ENCODE measurements around the gene RC3H1.
A peak's percentile ranks its signal among the peaks of the same experiment; 100 is the strongest.

The RC3H1 gene

DNA sequence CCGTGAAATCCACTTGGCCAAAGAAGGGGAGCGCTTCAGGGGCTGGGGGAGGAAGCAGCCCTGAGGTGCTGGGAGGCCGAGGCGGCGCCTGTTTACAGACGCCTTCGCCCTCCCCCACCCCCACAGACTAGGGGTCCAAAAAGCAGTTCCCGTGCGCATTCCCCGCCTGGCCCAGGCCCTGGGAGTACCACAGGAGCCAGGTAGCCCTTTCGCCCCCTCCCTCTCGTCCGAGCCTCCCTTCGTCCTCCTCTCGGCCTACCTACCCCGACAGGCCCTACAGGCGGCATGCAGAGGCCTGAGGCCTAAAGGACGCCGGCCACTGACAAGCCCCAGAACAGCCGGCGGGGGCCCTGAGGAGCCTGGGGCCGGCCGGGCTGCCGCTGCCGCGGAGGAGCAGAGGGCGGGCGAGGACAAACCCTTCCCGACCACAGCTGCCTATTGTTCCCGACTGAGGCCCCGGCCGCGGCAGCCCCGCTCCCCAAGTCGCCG lies 522 bp downstream of the RC3H1 start:
- Histone ChIP-seq H3K9ac (ENCODE audit: low read length) (peak overlapping the region; percentile 78), H3K36me3 (ENCODE audit: control insufficient read depth in 1 of 2, insufficient read depth in 2 of 2, low read length in 2 of 2) (peaks cover 1 to 3% of the 10 kb centered on the region in 2 experiments), H4K12ac (ENCODE audit: low read depth, low read length) (peak overlapping the region; percentile 88), H3K79me1 (ENCODE audit: low read length) (peaks cover 14% of the 10 kb centered on the region), H3K4me3 (ENCODE audit: low read depth, low read length) (peak overlapping the region; percentile 90), H3K14ac (ENCODE audit: low read length) (peak overlapping the region; percentile 91), H3K27ac (ENCODE audit: low read depth, low read length) (peak overlapping the region; percentile 73), H3K4me1 (ENCODE audit: control insufficient read depth in 1 of 2, insufficient read depth in 2 of 2, low read length in 2 of 2) (peaks cover 0 to 4% of the 10 kb centered on the region in 2 experiments), H3K4ac (ENCODE audit: low read depth, low read length) (peak overlapping the region; percentile 95), H3K23ac (ENCODE audit: low read length) (no peak overlapping the region), H3K4me2 (ENCODE audit: low read length) (peak overlapping the region; percentile 83), H3K18ac (ENCODE audit: low read length) (peak overlapping the region; percentile 87), H2BK5ac (ENCODE audit: low read depth, low read length, poor library complexity) (peak overlapping the region; percentile 70), H2BK12ac (ENCODE audit: low read length) (no peak overlapping the region), H4K91ac (ENCODE audit: low read depth, low read length) (peak overlapping the region; percentile 75), H3K79me2 (ENCODE audit: control insufficient read depth, insufficient read depth, low read length, poor library complexity) (peaks cover 19% of the 10 kb centered on the region), H2AK5ac (ENCODE audit: low read length) (peak overlapping the region; percentile 73), H2BK120ac (ENCODE audit: insufficient read depth, low read length, poor library complexity) (peak overlapping the region; percentile 54), H3K27me3 (ENCODE audit: insufficient read depth, low read length) (no peaks in the 10 kb centered on the region), H3K9me3 (ENCODE audit: insufficient read depth, low read depth, low read length) (no peaks in the 10 kb centered on the region), H4K8ac (ENCODE audit: low read depth, low read length) (peak overlapping the region; percentile 67), H2AFZ (ENCODE audit: insufficient read depth, low read length, poor library complexity) (peak overlapping the region; percentile 62)
- peak; percentile 58 to 64 for DNase-seq
- WGBS (ENCODE audit: extremely low coverage, insufficient coverage, insufficient read length): no CpG with 5 or more reads among the region's 36 CpGs

- Histone ChIP-seq H3K4ac (ENCODE audit: low read depth, low read length) (peak overlapping the region; percentile 97), H3K23ac (ENCODE audit: low read length) (no peak overlapping the region), H2BK12ac (ENCODE audit: low read length) (no peak overlapping the region), H4K8ac (ENCODE audit: low read depth, low read length) (no peak overlapping the region), H3K4me3 (ENCODE audit: low read depth, low read length) (no peak overlapping the region), H4K91ac (ENCODE audit: low read depth, low read length) (no peak overlapping the region), H3K9me3 (ENCODE audit: insufficient read depth, low read depth, low read length) (no peaks in the 10 kb centered on the region), H3K27ac (ENCODE audit: low read depth, low read length) (no peak overlapping the region), H2AK5ac (ENCODE audit: low read length) (no peak overlapping the region), H3K79me2 (ENCODE audit: control insufficient read depth, insufficient read depth, low read length, poor library complexity) (peaks cover 19% of the 10 kb centered on the region), H3K18ac (ENCODE audit: low read length) (no peak overlapping the region), H3K9ac (ENCODE audit: low read length) (no peak overlapping the region), H3K4me1 (ENCODE audit: control insufficient read depth in 1 of 2, insufficient read depth in 2 of 2, low read length in 2 of 2) (peaks cover 0 to 4% of the 10 kb centered on the region in 2 experiments), H3K14ac (ENCODE audit: low read length) (no peak overlapping the region), H3K4me2 (ENCODE audit: low read length) (no peak overlapping the region), H2BK5ac (ENCODE audit: low read depth, low read length, poor library complexity) (no peak overlapping the region), H3K79me1 (ENCODE audit: low read length) (peaks cover 14% of the 10 kb centered on the region), H4K12ac (ENCODE audit: low read depth, low read length) (no peak overlapping the region), H2BK120ac (ENCODE audit: insufficient read depth, low read length, poor library complexity) (no peak overlapping the region), H2AFZ (ENCODE audit: insufficient read depth, low read length, poor library complexity) (no peak overlapping the region), H3K27me3 (ENCODE audit: insufficient read depth, low read length) (no peaks in the 10 kb centered on the region), H3K36me3 (ENCODE audit: control insufficient read depth in 1 of 2, insufficient read depth in 2 of 2, low read length in 2 of 2) (peaks cover 1 to 3% of the 10 kb centered on the region in 2 experiments)
- no CpG with 5 or more reads among the region's 2 CpGs for WGBS (ENCODE audit: extremely low coverage, insufficient coverage, insufficient read length)
- no peak for DNase-seq
Measured at GRCh38 chr1:174018565-174018964, 3.6 kb downstream of the RC3H1 start.

DNA sequence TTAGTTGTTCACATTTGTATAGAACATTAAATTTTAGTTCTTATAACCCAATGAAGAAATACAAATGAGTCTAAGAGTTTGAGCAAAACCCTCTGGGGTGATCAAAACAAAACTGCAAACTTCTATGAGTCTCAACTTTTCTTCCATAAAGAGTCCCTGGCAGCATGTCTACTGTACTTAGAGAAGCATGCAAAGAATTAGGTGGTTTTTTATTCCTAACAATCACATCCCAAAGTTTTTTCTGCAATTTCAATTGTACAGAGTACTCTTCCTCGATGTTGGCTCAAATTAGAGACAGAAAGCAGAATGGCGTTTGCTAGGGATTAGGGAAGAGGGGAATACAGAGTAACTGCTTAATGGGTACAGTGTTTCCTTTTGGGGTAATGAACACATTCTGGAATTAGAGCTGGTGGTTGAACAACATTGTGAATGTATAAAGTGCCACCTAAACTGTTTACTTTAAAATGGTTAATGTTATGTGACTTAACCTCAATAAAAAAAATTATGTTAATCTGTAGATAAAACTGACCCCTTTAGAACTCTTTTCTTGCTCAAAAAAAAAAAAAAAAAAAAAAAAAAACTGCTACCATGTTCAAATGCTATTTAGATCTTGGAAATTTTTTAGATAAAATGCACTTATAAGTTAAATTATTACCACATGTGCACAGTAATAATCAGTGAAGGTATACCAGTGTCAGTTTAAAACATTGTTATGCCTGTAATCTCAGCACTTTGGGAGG lies 4.8 kb downstream of the RC3H1 start:
- H2BK5ac ChIP-seq (ENCODE audit: low read depth, low read length, poor library complexity): no peak overlapping the region
- peak overlapping the region; percentile 69 for H3K4ac ChIP-seq (ENCODE audit: low read depth, low read length)
- no peak overlapping the region for H3K14ac ChIP-seq (ENCODE audit: low read length)
- no peak overlapping the region for H3K4me3 ChIP-seq (ENCODE audit: low read depth, low read length)
- no peak overlapping the region for H3K23ac ChIP-seq (ENCODE audit: low read length)
- no peak overlapping the region for H2BK120ac ChIP-seq (ENCODE audit: insufficient read depth, low read length, poor library complexity)
- no peak overlapping the region for H2BK12ac ChIP-seq (ENCODE audit: low read length)
- H3K4me1 ChIP-seq (ENCODE audit: control insufficient read depth in 1 of 2, insufficient read depth in 2 of 2, low read length in 2 of 2): peaks cover 0 to 2% of the 10 kb centered on the region in 2 experiments
- H4K12ac ChIP-seq (ENCODE audit: low read depth, low read length): no peak overlapping the region
- no peak overlapping the region for H4K91ac ChIP-seq (ENCODE audit: low read depth, low read length)
- peaks cover 1 to 3% of the 10 kb centered on the region in 2 experiments for H3K36me3 ChIP-seq (ENCODE audit: control insufficient read depth in 1 of 2, insufficient read depth in 2 of 2, low read length in 2 of 2)
- H3K4me2 ChIP-seq (ENCODE audit: low read length): no peak overlapping the region
- peaks cover 9% of the 10 kb centered on the region for H3K79me1 ChIP-seq (ENCODE audit: low read length)
- no peak overlapping the region for H3K27ac ChIP-seq (ENCODE audit: low read depth, low read length)
- no peak overlapping the region for H2AFZ ChIP-seq (ENCODE audit: insufficient read depth, low read length, poor library complexity)
- H2AK5ac ChIP-seq (ENCODE audit: low read length): no peak overlapping the region
- H3K27me3 ChIP-seq (ENCODE audit: insufficient read depth, low read length): no peaks in the 10 kb centered on the region
- WGBS (ENCODE audit: extremely low coverage, insufficient coverage, insufficient read length): no CpG with 5 or more reads among the region's 2 CpGs
- peak in 1 of 2 donors; percentile 4 for DNase-seq
- H3K9ac ChIP-seq (ENCODE audit: low read length): no peak overlapping the region
- no peak overlapping the region for H4K8ac ChIP-seq (ENCODE audit: low read depth, low read length)
- H3K9me3 ChIP-seq (ENCODE audit: insufficient read depth, low read depth, low read length): no peaks in the 10 kb centered on the region
- no peak overlapping the region for H3K18ac ChIP-seq (ENCODE audit: low read length)
- H3K79me2 ChIP-seq (ENCODE audit: control insufficient read depth, insufficient read depth, low read length, poor library complexity): peaks cover 16% of the 10 kb centered on the region

DNA sequence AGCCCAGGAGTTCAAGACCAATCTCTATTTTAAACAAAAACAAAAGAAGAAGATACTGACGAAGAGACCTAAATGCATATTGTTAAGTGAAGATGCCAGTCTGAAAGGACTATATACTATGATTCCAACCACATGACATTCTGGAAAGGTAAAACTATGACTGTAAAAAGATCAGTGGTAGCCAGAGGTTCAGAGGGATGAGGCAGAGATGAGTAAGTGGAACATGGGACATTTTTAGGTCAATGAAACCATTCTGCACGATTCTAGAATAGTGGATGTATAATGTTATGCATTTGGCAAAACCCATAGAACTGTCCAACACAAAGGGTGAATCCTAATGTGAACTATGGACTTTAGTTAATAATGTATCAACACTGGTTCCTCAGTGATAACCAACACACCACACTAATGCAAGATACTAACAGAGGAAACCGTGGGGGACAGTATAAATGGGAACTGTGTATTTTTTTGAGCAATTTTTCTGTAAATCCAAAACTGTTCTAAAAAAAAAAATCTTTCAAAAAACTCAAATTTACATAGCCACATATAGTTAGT lies 8.2 kb downstream of the RC3H1 start:
- H4K8ac ChIP-seq (ENCODE audit: low read depth, low read length): no peak overlapping the region
- H3K79me1 ChIP-seq (ENCODE audit: low read length): no peaks in the 10 kb centered on the region
- no peak overlapping the region for H3K14ac ChIP-seq (ENCODE audit: low read length)
- peaks cover 1 to 6% of the 10 kb centered on the region in 2 experiments for H3K36me3 ChIP-seq (ENCODE audit: control insufficient read depth in 1 of 2, insufficient read depth in 2 of 2, low read length in 2 of 2)
- H3K79me2 ChIP-seq (ENCODE audit: control insufficient read depth, insufficient read depth, low read length, poor library complexity): peaks cover 8% of the 10 kb centered on the region
- no peak overlapping the region for H3K27ac ChIP-seq (ENCODE audit: low read depth, low read length)
- no peak overlapping the region for H2BK12ac ChIP-seq (ENCODE audit: low read length)
- H3K23ac ChIP-seq (ENCODE audit: low read length): no peak overlapping the region
- no CpG with 5 or more reads among the region's 3 CpGs for WGBS (ENCODE audit: extremely low coverage, insufficient coverage, insufficient read length)
- H2AK5ac ChIP-seq (ENCODE audit: low read length): no peak overlapping the region
- no peak overlapping the region for H3K4me3 ChIP-seq (ENCODE audit: low read depth, low read length)
- H2AFZ ChIP-seq (ENCODE audit: insufficient read depth, low read length, poor library complexity): no peak overlapping the region
- H2BK5ac ChIP-seq (ENCODE audit: low read depth, low read length, poor library complexity): no peak overlapping the region
- no peaks in the 10 kb centered on the region for H3K4me1 ChIP-seq (ENCODE audit: control insufficient read depth in 1 of 2, insufficient read depth in 2 of 2, low read length in 2 of 2)
- H3K18ac ChIP-seq (ENCODE audit: low read length): no peak overlapping the region
- H3K9me3 ChIP-seq (ENCODE audit: insufficient read depth, low read depth, low read length): no peaks in the 10 kb centered on the region
- H3K4me2 ChIP-seq (ENCODE audit: low read length): no peak overlapping the region
- no peaks in the 10 kb centered on the region for H3K27me3 ChIP-seq (ENCODE audit: insufficient read depth, low read length)
- no peak overlapping the region for H2BK120ac ChIP-seq (ENCODE audit: insufficient read depth, low read length, poor library complexity)
- H4K12ac ChIP-seq (ENCODE audit: low read depth, low read length): no peak overlapping the region
- H3K9ac ChIP-seq (ENCODE audit: low read length): no peak overlapping the region
- H3K4ac ChIP-seq (ENCODE audit: low read depth, low read length): peak overlapping the region; percentile 91
- no peak for DNase-seq
- H4K91ac ChIP-seq (ENCODE audit: low read depth, low read length): no peak overlapping the region
